MM.1S (cell line): ENCODE data around the gene PLK2.

Source experiments
- CTCF ChIP-seq: fragments of 300-600 bp; sonication (generic); IDR thresholded peaks from 2 replicates; pipeline ENCODE4 v1.5.1; 2016; ENCODE audit warnings: antibody characterized with exemption, low read length, mixed read lengths
- EZH2 ChIP-seq: fragments of 300-600 bp; sonication (generic); optimal IDR thresholded peaks from 2 replicates; pipeline ENCODE3; 2017; ENCODE audit warnings: low read depth, mild to moderate bottlenecking, antibody characterized with exemption, low read length, mixed read lengths
- EZH2phosphoT487 ChIP-seq: fragments of 300-600 bp; sonication (generic); IDR thresholded peaks from 2 replicates; pipeline ENCODE4 v1.6.1; 2018; ENCODE audit warnings: antibody characterized with exemption, low read length

GRCh38 chr5:58411372-58411771, 48.5 kb downstream of the PLK2 start:
- TF ChIP-seq CTCF = no peak
- no peak for TF ChIP-seq EZH2
- TF ChIP-seq EZH2phosphoT487 = no peak
